ENCODE measurements around the gene JPH2.
"Not testable (repeated sequence)": the region's sequence is repeated elsewhere in the genome, so short reads cannot be mapped to it uniquely, and the experiment has no call there.

JPH2 gene

GRCh38 chr20:44211177-44212039 is 24.4 kb upstream of the JPH2 start:
- no peak for DNase-seq

GRCh38 chr20:44210406-44211176 is 23.6 kb upstream of the JPH2 start, which contains the start of gene OSER1:
OSER1 (minus strand) TSS chr20:44210771; CDS start chr20:44206957, 3,814 bp downstream.
- peak; percentile 97 for DNase-seq

- DNase-seq, result peak; percentile 18
These were observed 22.9 kb upstream of the JPH2 start for GRCh38 chr20:44209686-44210405.

GRCh38 chr20:44208770-44209169 is 21.8 kb upstream of the JPH2 start:
- DNase-seq, result no peak

GRCh38 chr20:44208165-44208564 is 21.2 kb upstream of the JPH2 start:
- no peak for DNase-seq

- no peak for DNase-seq
These were observed 20.2 kb upstream of the JPH2 start for GRCh38 chr20:44207126-44207723.

- DNase-seq, result no peak
These were observed 19.1 kb upstream of the JPH2 start for GRCh38 chr20:44206132-44206531.

DNA sequence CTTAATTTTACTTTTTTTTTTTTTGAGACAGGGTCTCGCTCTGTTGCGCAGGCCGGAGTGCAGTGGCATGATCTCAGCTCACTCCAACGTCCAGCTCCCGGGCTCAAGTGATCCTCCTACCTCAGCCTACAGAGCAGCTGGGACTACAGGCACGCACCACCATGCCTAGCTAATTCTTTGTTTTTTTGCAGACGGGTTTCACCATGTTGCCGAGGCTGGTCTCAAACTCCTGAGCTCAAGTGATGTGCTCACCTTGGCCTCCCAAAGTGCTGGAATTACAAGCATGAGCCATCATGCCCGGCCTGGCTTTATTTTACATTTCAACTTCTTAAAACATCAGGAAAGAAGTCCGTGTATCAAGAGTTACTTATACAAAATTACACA is 17.8 kb upstream of the JPH2 start:
- no peak for DNase-seq

GRCh38 chr20:44204156-44204831 is 17.3 kb upstream of the JPH2 start:
- DNase-seq, result no peak

DNA sequence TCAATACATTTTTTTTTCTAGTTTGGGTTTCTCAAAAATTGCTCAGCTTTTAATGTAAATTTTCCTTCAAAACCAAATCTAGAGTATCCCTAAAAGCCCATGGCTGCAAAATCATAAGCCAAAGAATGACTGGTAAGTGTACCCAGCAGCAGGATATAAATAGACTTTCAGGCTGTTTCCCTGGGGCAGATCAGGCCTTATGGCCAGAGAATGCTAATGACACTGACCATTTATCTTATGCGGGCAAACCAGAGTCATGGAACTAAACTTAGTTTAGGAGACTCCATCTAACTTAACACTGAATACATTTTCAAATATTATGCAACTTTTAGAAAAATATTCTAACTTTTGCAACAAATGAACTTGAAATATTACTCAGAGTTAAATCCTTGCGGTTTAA is 16.2 kb upstream of the JPH2 start:
- DNase-seq, result no peak

DNA sequence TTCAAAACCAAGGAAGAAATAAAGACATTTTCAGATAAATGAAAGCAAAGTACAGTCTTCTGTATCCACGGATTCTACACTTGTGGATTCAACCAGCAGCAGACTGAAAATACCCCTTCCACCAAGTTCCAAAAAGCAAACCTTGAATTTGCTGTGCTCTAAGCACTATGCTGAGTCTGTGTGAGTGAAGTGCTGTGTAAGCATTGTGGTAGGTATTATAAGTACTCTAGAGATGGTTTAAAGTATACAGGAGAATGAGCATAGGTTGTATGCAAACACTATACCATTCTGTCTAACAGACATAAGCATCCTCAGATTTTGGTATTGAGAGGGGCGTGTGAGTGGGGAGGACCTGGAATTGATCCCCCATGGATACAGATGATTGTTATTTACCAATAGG is 14.0 kb upstream of the JPH2 start:
- no peak for DNase-seq

GRCh38 chr20:44200371-44200770 is 13.4 kb upstream of the JPH2 start:
- DNase-seq, result no peak

GRCh38 chr20:44199877-44200276 is 12.9 kb upstream of the JPH2 start:
- no peak for DNase-seq

DNA sequence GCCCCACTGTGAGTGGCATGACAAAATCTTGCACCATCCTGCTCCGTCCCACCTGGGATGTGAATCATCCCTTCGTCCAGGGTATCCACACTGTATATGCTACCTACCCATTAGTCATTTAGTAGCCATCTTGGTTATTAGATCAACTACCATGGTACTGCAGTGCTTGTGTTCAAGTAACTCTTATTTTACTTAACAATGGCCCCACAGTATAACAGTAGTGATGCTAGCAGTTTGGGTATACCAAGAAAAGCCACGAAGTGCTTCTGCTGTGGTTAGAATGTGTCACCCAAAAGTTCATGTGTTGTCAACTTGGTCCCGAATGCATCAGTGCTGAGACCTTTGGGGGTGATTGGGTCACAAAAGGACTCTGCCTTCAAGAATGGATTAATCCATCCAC is 11.9 kb upstream of the JPH2 start:
- no peak for DNase-seq

GRCh38 chr20:44196271-44196670 is 9.3 kb upstream of the JPH2 start:
- DNase-seq, result no peak

DNA sequence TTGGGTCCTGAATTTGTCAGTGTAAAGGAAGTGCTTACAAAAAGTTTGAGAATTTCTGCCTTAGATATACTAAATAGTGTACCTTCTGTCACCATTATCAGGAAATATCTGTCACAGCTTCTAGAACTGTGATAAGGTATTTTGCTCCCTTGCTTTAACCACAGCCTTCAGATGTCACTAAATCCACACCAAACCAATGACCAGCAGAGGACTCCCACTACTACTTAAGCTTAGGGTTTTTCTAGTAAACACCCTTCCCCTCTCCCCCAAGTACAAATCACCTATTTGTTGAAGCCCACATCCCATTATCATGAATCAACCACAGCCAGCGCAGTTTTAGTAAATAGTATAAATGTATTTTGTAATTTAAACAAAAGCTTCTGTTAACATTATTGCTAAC is 8.6 kb upstream of the JPH2 start:
- DNase-seq, result no peak

- DNase-seq, result no peak
These were observed 6.8 kb upstream of the JPH2 start for GRCh38 chr20:44193801-44194200.

- not testable (repeated sequence) for DNase-seq
These were observed 4.7 kb upstream of the JPH2 start for GRCh38 chr20:44191640-44192039.

- DNase-seq, result peak; percentile 38
These were observed 3.3 kb upstream of the JPH2 start for GRCh38 chr20:44190197-44190852.

- no peak for DNase-seq
These were observed 1.8 kb upstream of the JPH2 start for GRCh38 chr20:44188752-44189151.

DNA sequence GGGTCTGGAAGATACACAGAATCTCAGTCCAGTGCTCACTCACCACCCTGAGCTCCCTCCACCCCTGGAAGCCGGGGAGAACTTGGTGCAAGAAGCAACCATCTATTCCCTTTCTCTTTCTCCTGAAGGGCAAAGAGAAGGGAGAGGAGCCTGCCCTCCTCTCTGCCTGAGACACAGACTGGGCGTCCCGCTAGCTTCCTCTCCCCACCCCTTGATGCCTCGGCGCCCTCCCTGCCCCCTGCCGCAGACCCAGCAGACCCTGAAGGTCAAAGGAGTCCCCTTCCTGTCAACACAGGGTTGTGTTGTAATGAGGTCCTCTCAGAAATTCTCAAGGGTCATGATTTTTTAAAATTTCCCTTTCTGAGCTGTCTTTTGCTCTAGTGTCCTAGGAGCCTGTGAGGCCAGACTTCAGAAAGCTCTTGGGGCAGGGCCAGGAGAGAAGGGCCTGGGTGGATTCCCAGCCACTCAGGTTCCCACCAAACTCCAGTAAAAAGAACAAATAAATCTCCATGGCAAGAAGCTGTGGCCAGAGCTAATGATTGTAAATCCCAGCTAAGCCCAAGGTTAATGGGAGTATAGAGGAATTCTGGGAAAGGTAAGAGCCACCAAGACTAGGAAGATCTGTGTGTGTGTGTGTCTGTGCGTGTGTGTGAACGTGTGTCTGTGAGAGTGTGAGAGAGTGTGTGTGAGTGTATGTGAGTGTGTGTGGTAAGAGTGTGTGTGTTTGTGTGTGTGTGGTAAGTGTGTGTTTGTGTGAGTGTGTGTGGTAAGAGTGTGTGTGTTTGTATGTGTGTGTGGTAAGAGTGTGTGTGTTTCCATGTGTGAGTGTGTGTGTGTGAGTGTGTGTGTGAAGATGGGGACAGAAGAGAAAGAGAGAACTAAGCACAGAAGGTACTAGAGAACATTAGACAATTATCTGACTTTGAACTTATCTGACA is 1.1 kb upstream of the JPH2 start:
- no peak for DNase-seq
